ENCODE results near the gene OR6C2.

DNA sequence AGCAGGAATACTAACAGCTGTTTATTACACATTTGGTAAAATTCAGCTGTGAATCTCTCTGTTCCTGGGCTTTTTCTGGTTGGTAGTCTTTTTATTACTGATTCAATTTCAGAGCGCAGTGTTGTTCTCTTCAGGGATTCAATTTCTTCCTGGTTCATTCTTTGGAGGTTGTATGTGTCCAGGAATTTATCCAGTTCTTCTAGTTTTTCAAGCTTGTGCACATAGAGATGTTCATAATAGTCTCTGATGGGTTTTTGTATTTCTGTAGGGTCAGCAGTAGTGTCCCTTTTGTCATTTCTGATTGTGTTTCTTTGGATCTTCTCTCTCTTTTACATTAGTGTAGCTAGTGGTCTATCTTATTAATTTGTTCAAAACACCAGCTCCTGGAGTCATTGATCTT, 26.9 kb upstream of the OR6C2 start:
- TF ChIP-seq, protein P1, sequence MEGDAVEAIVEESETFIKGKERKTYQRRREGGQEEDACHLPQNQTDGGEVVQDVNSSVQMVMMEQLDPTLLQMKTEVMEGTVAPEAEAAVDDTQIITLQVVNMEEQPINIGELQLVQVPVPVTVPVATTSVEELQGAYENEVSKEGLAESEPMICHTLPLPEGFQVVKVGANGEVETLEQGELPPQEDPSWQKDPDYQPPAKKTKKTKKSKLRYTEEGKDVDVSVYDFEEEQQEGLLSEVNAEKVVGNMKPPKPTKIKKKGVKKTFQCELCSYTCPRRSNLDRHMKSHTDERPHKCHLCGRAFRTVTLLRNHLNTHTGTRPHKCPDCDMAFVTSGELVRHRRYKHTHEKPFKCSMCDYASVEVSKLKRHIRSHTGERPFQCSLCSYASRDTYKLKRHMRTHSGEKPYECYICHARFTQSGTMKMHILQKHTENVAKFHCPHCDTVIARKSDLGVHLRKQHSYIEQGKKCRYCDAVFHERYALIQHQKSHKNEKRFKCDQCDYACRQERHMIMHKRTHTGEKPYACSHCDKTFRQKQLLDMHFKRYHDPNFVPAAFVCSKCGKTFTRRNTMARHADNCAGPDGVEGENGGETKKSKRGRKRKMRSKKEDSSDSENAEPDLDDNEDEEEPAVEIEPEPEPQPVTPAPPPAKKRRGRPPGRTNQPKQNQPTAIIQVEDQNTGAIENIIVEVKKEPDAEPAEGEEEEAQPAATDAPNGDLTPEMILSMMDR (IDR thresholded peaks at IDR 0.05), result no peak
- no peak for TF ChIP-seq POLR2A (IDR thresholded peaks at IDR 0.05)
